Fibroblast of skin of right biceps (primary cell): ENCODE data around the gene TRAF5.
"Not testable (repeated sequence)": the region's sequence is repeated elsewhere in the genome, so short reads cannot be mapped to it uniquely, and the experiment has no call there.

Experiments used
- DNase-seq: peaks from one replicate; pipeline ENCODE4 v3.0.0-alpha.2; 2013

TRAF5 gene

DNA sequence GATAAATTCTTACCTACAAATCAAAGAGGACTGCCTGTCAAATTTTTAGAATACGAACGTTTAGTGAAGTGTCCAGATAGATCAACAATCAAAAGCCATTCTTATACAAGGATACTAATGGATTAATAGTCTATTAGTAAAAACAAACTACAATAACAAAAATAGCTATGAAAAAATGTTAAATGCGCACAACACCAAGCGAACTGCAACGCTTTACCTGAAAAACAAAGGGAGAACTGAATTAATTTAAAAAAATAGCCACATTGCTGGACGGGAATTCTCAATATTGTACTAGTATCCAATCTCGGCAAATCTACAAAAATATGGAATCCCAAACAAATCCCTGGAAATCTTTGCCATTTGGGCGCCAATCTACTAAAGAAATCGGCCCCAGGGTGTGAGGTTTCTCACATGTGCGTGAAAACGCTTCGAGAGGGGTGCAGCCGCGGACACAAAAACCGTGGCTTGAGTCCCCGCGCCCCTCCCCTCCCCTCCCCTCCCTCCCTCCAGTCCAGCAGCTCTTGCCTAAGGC, 55.6 kb downstream of the TRAF5 start:
- DNase-seq, result no peak

DNA sequence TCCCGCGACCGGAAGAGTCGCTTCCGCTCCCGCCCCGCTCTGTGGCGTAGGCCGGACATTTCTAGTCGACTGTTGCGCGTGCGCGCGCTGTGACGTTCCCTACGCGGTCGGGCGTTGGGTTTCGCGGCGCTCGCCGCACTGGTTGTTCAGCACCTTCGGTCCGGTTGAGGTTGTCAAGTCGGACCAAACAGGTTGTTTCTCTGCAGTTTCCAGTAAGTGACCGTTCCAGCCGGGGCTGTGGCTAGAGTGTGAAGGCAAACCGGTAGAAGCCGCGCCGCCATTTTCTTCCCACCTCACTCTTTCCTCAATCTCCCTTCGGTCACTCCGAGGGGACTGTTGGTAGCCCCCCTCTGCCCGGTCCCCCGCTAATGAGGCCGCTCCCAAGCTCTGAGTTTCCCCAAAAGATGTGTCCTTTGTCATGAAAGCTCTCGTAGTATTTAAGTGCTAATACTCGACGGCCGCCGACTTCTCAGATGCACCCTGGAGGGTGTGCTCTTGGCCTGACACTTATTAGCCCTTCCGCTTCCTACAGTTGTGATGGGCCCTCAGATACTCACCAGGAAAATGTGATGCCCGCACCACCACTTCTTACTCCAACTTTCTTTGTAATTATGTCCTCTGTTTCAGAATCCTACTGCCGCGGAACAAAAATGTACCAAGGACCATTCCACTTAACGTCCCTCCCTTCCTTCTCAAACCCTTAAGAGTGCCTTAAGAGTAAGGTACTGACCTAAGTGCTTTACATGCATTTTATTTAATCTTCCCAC, 56.3 kb downstream of the TRAF5 start:
- DNase-seq, result peak; percentile 92

DNA sequence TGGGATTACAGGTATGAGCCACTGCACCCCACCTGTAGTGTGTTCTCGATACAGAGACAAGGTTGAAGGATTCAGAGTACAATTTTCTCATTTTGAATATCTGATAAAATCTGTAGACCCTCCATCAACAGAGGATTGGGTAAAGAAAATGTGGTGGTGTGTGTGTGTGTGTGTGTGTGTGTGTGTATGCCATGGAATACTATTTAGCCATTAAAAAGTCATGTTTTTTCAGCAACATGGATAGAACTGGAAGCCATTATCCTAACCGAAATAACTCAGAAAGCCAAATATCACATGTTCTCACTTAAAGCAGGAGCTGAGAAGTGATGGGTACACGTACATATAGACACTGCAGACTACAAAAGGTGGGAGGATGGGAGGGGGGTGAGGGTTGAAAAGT, 57.9 kb downstream of the TRAF5 start:
- DNase-seq, result no peak

DNA sequence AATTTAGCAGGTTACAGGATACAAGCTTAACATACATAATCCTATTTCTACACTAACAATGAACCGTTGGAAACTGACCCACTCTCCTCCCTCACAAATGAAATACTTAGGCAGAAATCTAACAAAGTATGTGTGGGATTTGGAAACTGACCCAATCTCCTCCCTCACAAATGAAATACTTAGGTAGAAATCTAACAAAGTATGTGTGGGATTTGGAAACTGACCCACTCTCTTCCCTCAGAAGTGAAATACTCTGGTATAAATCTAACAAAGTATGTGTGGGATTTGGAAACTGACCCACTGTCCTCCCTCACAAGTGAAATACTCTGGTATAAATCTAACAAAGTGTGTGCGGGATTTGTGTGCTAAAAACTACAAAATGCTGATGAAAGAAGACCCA, 60.3 kb downstream of the TRAF5 start:
- peak; percentile 61 for DNase-seq

DNA sequence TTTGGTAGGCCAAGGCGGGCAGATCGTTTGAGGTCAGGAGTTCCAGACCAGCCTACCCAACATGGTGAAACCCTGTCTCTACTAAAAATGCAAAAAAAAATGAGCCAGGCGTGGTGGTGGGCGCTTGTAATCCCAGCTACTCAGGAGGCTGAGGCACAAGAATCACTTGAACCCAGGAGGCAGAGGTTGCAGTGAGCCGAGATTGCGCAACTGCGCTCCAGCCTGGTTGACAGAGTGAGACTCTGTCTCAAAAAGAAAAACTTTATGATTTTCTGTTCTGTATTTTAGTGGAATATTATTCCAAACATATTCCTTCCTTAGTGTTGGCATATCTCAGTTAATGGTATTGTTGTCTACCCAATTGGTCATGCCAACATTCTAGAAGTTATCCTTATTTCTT, 64.2 kb downstream of the TRAF5 start:
- DNase-seq, result not testable (repeated sequence)

GRCh38 chr1:211393203-211393602, 66.6 kb downstream of the TRAF5 start:
- no peak for DNase-seq

- not testable (repeated sequence) for DNase-seq
Observed at GRCh38 chr1:211398266-211398930, 71.8 kb downstream of the TRAF5 start.

GRCh38 chr1:211399851-211400393, 73.3 kb downstream of the TRAF5 start:
- DNase-seq, result not testable (repeated sequence)

- not testable (repeated sequence) for DNase-seq
Observed at GRCh38 chr1:211401751-211402150, 75.1 kb downstream of the TRAF5 start.

DNA sequence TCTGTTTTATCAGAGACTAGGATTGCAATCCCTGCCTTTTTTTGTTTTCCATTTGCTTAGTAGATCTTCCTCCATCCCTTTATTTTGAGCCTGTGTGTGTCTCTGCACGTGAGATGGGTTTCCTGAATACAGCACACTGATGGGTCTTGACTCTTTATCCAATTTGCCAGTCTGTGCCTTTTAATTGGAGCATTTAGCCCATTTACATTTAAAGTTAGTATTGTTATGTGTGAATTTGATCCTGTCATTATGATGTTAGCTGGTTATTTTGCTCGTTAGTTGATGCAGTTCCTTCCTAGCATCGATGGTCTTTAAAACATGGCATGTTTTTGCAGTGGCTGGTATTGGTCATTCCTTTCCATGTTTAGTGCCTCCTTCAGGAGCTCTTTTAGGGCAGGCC, 79.5 kb downstream of the TRAF5 start:
- DNase-seq, result not testable (repeated sequence)

GRCh38 chr1:211407749-211408148, 81.1 kb downstream of the TRAF5 start:
- DNase-seq, result not testable (repeated sequence)

DNA sequence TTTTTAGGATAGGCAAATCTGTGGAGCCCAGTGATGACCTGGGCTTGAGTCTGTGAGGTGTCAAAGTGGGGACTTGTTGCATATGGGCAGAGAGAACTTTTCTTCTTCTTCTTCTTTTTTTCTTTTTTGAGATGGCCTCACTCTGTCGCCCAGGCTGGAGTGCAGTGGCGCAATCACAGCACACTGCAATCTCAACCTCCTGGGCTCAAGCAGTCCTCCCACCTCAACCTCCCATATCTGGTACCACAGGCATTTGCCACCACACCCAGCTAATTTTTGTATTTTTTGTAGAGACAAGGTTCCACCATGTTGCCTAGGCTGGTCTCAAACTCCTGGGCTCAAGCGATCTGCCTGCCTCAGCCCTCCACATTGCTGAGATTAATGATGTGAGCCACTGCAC, 85.0 kb downstream of the TRAF5 start:
- DNase-seq, result no peak

GRCh38 chr1:211415700-211416099, 89.1 kb downstream of the TRAF5 start:
- DNase-seq, result peak; percentile 1

DNA sequence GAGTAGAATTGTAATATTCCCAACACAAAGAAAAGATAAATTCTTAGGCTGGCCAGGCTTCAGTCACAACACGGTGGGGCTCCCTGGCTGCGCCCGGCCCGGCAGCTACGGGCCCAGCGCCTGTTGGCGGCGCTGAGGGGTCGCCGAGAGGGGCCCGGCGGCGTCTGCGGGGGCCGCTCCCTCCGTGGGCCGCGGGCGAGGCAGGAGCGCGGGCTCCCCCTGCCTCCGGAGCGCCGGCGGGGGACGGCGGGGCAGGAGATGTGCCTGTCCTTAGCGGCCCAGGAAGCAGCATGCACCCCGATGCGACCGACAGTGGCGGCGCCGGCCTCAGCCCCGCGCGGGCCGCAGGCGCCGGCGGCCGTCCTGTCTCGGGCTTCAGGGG, 89.6 kb downstream of the TRAF5 start:
- peak; percentile 51 for DNase-seq

- DNase-seq, result peak; percentile 85
Observed at GRCh38 chr1:211416628-211417323, 90.1 kb downstream of the TRAF5 start.

- DNase-seq, result peak; percentile 44
Observed at GRCh38 chr1:211420389-211420788, 93.8 kb downstream of the TRAF5 start.

- peak; percentile 63 for DNase-seq
Observed at GRCh38 chr1:211420845-211421454, 94.3 kb downstream of the TRAF5 start.

DNA sequence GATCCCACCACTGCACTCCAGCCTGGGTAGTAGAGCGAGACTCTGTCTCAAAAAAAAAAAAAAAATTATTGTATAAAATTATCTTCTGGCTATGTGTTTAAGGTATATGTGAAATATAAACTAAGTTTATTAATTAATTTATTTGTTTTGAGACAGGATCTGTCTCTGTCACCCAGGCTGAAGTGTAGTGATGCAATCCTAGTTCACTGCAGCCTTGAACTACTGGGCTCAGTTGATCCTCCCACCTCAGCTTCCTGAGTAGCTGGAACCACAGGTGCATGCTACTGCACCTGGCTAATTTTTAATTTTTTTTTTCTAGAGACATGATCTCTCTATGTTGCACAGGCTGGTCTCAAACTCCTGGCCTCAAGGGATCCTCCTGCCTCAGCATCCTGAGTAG, 97.4 kb downstream of the TRAF5 start:
- DNase-seq, result no peak
